Fibroblast of skin of right quadriceps (primary cell): Measurements from ENCODE around the gene TSGA10IP.
A peak's percentile ranks its signal among the peaks of the same experiment; 100 is the strongest.

Experiments
- DNase-seq: peaks from one replicate; pipeline ENCODE4 v3.0.0-alpha.2; 2013

Gene TSGA10IP

DNA sequence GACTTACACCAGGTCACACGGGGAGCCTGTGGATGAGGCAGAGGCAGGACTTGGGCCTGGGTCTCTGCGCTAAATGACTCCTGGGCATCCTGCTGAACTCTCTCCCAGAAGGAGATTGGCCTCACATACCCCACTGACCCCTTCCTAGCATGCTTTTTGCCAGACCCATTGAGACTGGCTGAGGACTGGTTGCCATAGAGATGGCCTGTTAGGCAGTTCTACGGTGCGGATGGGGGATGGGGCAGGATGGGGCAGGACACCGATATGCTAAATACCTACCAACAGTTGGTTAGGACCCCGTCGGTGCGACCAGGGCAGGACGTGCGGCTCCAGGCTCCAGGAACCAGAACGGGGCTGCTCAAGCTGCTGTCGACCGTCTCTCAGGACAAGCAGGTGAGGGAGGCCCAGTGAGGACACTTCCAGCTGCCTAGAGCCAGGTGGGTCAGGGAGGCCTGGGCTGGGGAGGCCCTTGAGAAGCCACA, at the start of gene TSGA10IP:
TSGA10IP (plus strand) TSS at position 51 of the 482 bp plus-strand sequence; CDS start at position 247, 196 bp downstream.
- no peak for DNase-seq

- DNase-seq: no peak
These were observed 49.7 kb upstream of the TSGA10IP start for GRCh38 chr11:65895482-65895981.

GRCh38 chr11:65896034-65896999, 49.0 kb upstream of the TSGA10IP start:
- DNase-seq: no peak

DNA sequence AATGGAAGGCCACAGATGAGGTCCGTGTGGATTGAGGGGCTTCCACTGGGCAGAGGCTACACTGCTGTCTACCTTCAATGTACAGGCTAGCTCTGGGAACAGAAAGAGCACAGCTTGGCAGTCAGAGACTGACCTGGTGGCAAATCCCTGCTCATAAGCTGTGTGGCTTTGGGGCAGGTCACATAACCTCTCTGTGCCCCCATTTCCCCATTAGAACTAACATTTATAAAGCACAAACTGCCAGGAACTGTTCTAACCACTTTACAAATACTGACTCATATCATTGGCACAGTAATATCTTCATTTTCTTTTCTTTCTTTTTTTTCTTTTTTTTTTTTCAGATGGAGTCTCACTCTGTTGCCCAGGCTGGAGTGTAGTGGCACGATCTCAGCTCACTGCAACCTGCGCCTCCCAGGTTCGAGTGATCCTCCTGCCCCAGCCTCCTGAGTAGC, 48.2 kb upstream of the TSGA10IP start:
- no peak for DNase-seq

DNA sequence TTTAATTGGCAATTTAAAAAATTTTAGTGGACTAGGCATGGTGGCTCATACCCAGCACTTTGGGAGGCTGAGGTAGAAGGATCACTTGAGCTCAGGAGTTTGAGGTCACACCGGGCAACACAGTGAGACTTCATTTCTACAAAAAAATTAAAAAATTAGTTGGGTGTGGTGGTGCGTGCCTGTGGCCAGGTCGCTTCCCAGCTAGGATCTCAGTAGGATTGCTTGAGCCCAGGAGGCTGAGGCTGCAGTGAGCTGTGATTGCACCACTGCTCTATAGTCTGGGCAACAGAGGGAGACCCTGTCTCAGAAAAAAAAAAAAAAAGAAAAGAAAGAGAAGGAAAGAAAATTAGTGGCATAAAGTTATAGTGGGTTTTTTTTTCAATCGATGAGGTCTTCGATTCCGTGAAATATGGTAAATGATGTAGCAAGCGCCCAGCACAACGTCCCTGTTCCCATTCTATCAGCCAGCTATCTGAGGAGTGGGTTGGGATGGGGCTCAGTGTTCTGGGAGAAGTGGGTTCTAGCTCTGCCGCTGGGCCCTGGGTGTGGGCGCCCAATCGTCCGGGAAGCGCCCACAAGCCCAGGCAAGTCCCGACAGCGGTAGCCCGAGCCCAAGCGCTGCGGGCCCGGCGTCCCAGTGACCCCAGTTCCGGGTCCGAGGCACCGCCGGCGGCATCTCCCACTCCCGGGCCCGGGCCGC, 46.5 kb upstream of the TSGA10IP start:
- DNase-seq: no peak

- DNase-seq: peak; percentile 79
These were observed 45.7 kb upstream of the TSGA10IP start for GRCh38 chr11:65899356-65900124.

- DNase-seq: peak; percentile 95
These were observed 45.0 kb upstream of the TSGA10IP start, which contains the start of gene FOSL1 for GRCh38 chr11:65900125-65900898. Gene FOSL1, minus strand, starts transcription at chr11:65900388. Its CDS starts 49 bp downstream, at chr11:65900339.

GRCh38 chr11:65900899-65901180, 44.4 kb upstream of the TSGA10IP start:
- no peak for DNase-seq

- DNase-seq: peak; percentile 92
These were observed 42.2 kb upstream of the TSGA10IP start for GRCh38 chr11:65903068-65903481.

DNA sequence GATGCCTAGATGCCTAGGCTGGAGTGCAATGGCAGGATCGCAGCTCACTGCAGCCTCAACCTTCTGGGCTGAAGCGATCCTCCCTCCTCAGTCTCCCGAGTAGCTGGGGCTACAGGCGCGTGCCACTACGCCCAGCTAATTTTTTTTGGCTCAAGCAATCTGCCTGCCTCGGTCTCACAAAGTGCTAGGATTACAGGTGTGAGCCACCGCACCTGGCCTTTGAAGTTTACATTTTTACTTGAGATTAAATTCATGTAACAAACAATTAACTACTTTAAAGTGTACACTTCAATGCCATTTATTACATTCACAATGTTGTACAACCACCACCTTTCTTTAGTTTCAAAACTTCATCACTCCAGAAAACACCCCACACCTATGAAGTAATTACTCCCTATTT, 41.6 kb upstream of the TSGA10IP start:
- no peak for DNase-seq

GRCh38 chr11:65906602-65907001, 38.7 kb upstream of the TSGA10IP start:
- no peak for DNase-seq

GRCh38 chr11:65907878-65908277, 37.4 kb upstream of the TSGA10IP start:
- DNase-seq: no peak

- DNase-seq: peak; percentile 92
These were observed 33.4 kb upstream of the TSGA10IP start for GRCh38 chr11:65911682-65912568.

- DNase-seq: peak; percentile 67
These were observed 32.4 kb upstream of the TSGA10IP start for GRCh38 chr11:65912845-65913244.

- DNase-seq: no peak
These were observed 30.0 kb upstream of the TSGA10IP start for GRCh38 chr11:65915101-65915820.

- peak; percentile 98 for DNase-seq
These were observed 29.4 kb upstream of the TSGA10IP start for GRCh38 chr11:65915821-65916251.

DNA sequence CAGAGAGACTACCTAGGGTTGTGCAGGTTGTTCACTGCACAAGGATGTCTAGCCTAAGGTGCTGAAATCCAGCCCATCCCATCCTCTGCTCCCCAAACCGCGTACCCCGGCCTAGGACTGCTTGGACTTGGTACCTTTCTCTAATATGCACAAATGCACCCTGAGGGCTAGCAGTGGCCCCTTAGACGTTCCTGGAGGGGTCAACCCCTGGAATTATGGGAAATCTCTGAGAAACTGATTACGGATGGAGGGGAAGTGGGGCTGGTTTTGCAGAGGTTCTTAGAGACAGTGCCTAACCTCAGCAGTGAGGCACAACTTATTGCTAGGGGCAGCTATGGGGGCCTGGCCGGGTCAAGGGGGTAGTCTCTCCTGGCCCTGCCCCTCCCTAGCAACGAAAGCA, 28.9 kb upstream of the TSGA10IP start:
- DNase-seq: no peak

DNA sequence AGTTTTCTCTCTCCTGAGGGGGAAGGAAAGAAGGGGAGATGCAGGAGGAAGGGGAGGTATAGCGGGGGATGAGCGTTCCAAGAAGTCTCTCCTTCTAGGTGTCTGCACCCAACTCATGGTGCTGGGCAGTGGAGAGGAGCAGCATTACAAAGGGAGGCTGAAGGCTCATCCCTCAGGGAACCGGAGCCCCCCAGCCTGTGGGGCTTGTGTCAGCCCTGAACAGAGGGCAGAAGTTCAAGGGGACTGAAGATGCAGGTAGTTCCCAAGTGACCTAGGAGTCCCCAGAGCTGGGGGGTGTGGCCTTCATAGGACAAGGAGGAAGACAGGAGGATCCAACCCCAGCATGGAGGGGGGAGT, 28.2 kb upstream of the TSGA10IP start:
- DNase-seq: no peak

- DNase-seq: no peak
These were observed 27.7 kb upstream of the TSGA10IP start for GRCh38 chr11:65917434-65918210.
